Liver (tissue), 3 donors: ENCODE data around the gene NR6A1.

Experiments
- ATF3 ChIP-seq: IDR thresholded peaks from 2 replicates; pipeline ENCODE4 v1.6.1; 2016; ENCODE audit warnings: antibody characterized with exemption
- CTCF ChIP-seq: fragments of 150-350 bp; IDR thresholded peaks from 2 replicates; pipeline ENCODE4 v1.5.1; 2017; ENCODE audit warnings: improper control_type of control experiment, low read depth, low read length; ENCODE audit not compliant: missing input control
- EGR1 ChIP-seq, 2 donors: IDR thresholded peaks; 2 replicates each; pipeline ENCODE4 v1.6.1; 2016 to 2018; ENCODE audit warnings: antibody characterized with exemption in 2 of 2, low read depth in 2 of 2
- GABPA ChIP-seq, 2 donors: IDR thresholded peaks in 1 of 2; conservative IDR thresholded peaks in 1 of 2; 2 replicates each; pipeline ENCODE4 v1.6.1; 2016; ENCODE audit warnings: antibody characterized with exemption in 2 of 2, mild to moderate bottlenecking in 1 of 2, moderate library complexity in 1 of 2
- NR2F2 ChIP-seq: IDR thresholded peaks from 2 replicates; pipeline ENCODE4 v1.6.1; 2016; ENCODE audit warnings: antibody characterized with exemption
- RAD21 ChIP-seq, 2 donors: IDR thresholded peaks; 2 replicates each; pipeline ENCODE4 v1.6.1; 2016; ENCODE audit warnings: antibody characterized with exemption in 2 of 2, mild to moderate bottlenecking in 2 of 2
- REST ChIP-seq: IDR thresholded peaks from 2 replicates; pipeline ENCODE4 v1.6.1; 2016; ENCODE audit warnings: antibody characterized with exemption, mild to moderate bottlenecking
- RXRA ChIP-seq, 2 donors: IDR thresholded peaks; 2 replicates each; pipeline ENCODE4 v1.6.1; 2017 to 2018; ENCODE audit warnings: antibody characterized with exemption in 2 of 2, mild to moderate bottlenecking in 1 of 2
- SP1 ChIP-seq: IDR thresholded peaks from 2 replicates; pipeline ENCODE4 v1.6.1; 2018; ENCODE audit warnings: antibody characterized with exemption, mild to moderate bottlenecking
- TAF1 ChIP-seq: conservative IDR thresholded peaks from 2 replicates; pipeline ENCODE4 v1.6.1; 2016; ENCODE audit warnings: antibody characterized with exemption, mild to moderate bottlenecking
- YY1 ChIP-seq: IDR thresholded peaks from 2 replicates; pipeline ENCODE4 v1.6.1; 2016; ENCODE audit warnings: antibody characterized with exemption, mild to moderate bottlenecking
- donor health status: healthy.
- donor health status: healthy.

- TF ChIP-seq CTCF (no peak), EGR1 (IDR thresholded peaks at IDR 0.05; ENCODE audit: low read depth in 2 of 2) (no peak), TAF1 (no peak), REST (no peak), RAD21 (IDR thresholded peaks at IDR 0.05) (no peak), GABPA (IDR thresholded peaks at IDR 0.05 in 1 of 2, conservative IDR thresholded peaks at IDR 0.05 in 1 of 2) (no peak), RXRA (IDR thresholded peaks at IDR 0.05) (no peak), ATF3 (no peak), YY1 (no peak), NR2F2 (no peak), SP1 (no peak)
Measured at GRCh38 chr9:124472770-124473169, 298.3 kb downstream of the NR6A1 start.
